Measurements from ENCODE around the gene STOX1. TPM values are rescaled to one million over a fixed set of nuclear protein-coding genes. Genes with fewer than 3 reads are reported as not detected.
A peak's percentile ranks its signal among the peaks of the same experiment; 100 is the strongest.
"Not testable (repeated sequence)": the region's sequence is repeated elsewhere in the genome, so short reads cannot be mapped to it uniquely, and the experiment has no call there.

STOX1 gene
- total RNA-seq, 1 experiment from 2014 or later = 0.68 TPM

GRCh38 chr10:68822626-68823025 is 4.7 kb upstream of the STOX1 start:
- peak; percentile 2 for DNase-seq (ENCODE audit: low read depth)
- in situ Hi-C loops (cut with HindIII; ENCODE audit: low pct_unique_long_range_greater_than_20kb, low sequenced_read_pairs) = not testable (repeated sequence)

GRCh38 chr10:68827592-68827959 is 245 bp downstream of the STOX1 start:
- DNase-seq (ENCODE audit: low read depth); in situ Hi-C loops (cut with HindIII; ENCODE audit: low pct_unique_long_range_greater_than_20kb, low sequenced_read_pairs): not testable (repeated sequence)

GRCh38 chr10:68828083-68828601 is 811 bp downstream of the STOX1 start:
- DNase-seq (ENCODE audit: low read depth) = peak; percentile 32
- in situ Hi-C loops (cut with HindIII; ENCODE audit: low pct_unique_long_range_greater_than_20kb, low sequenced_read_pairs) = not testable (repeated sequence)

- no peak for DNase-seq (ENCODE audit: low read depth)
- in situ Hi-C loops (cut with HindIII; ENCODE audit: low pct_unique_long_range_greater_than_20kb, low sequenced_read_pairs) = no loop called here
These were observed 1.5 kb downstream of the STOX1 start for GRCh38 chr10:68828833-68829232.

GRCh38 chr10:68829521-68829920 is 2.2 kb downstream of the STOX1 start:
- no peak for DNase-seq (ENCODE audit: low read depth)
- in situ Hi-C loops (cut with HindIII; ENCODE audit: low pct_unique_long_range_greater_than_20kb, low sequenced_read_pairs) = no loop called here

GRCh38 chr10:68829952-68830351 is 2.6 kb downstream of the STOX1 start:
- in situ Hi-C loops (cut with HindIII; ENCODE audit: low pct_unique_long_range_greater_than_20kb, low sequenced_read_pairs) = no loop called here
- no peak for DNase-seq (ENCODE audit: low read depth)

- in situ Hi-C loops (cut with HindIII; ENCODE audit: low pct_unique_long_range_greater_than_20kb, low sequenced_read_pairs) = no loop called here
These were observed 4.7 kb downstream of the STOX1 start for GRCh38 chr10:68831961-68832455.

GRCh38 chr10:68832601-68833000 is 5.3 kb downstream of the STOX1 start:
- in situ Hi-C loops (cut with HindIII; ENCODE audit: low pct_unique_long_range_greater_than_20kb, low sequenced_read_pairs) = no loop called here
- no peak for DNase-seq (ENCODE audit: low read depth)

More at GRCh38 chr10:68831961-68832455, 4.7 kb downstream of the STOX1 start:
- no peak for DNase-seq (ENCODE audit: low read depth)

GRCh38 chr10:68837626-68838322 is 10.4 kb downstream of the STOX1 start:
- in situ Hi-C loops (cut with HindIII; ENCODE audit: low pct_unique_long_range_greater_than_20kb, low sequenced_read_pairs) = no loop called here
- DNase-seq (ENCODE audit: low read depth) = no peak

- in situ Hi-C loops (cut with HindIII; ENCODE audit: low pct_unique_long_range_greater_than_20kb, low sequenced_read_pairs); DNase-seq (ENCODE audit: low read depth): not testable (repeated sequence)
These were observed 13.3 kb downstream of the STOX1 start for GRCh38 chr10:68840650-68841049.

GRCh38 chr10:68848281-68848680 is 20.9 kb downstream of the STOX1 start:
- in situ Hi-C loops (cut with HindIII; ENCODE audit: low pct_unique_long_range_greater_than_20kb, low sequenced_read_pairs) = no loop called here
- no peak for DNase-seq (ENCODE audit: low read depth)

- no peak for DNase-seq (ENCODE audit: low read depth)
- in situ Hi-C loops (cut with HindIII; ENCODE audit: low pct_unique_long_range_greater_than_20kb, low sequenced_read_pairs) = no loop called here
These were observed 21.5 kb downstream of the STOX1 start for GRCh38 chr10:68848806-68849205.

GRCh38 chr10:68856352-68856751 is 29.0 kb downstream of the STOX1 start:
- in situ Hi-C loops (cut with HindIII; ENCODE audit: low pct_unique_long_range_greater_than_20kb, low sequenced_read_pairs) = no loop called here
- no peak for DNase-seq (ENCODE audit: low read depth)

- in situ Hi-C loops (cut with HindIII; ENCODE audit: low pct_unique_long_range_greater_than_20kb, low sequenced_read_pairs) = no loop called here
- no peak for DNase-seq (ENCODE audit: low read depth)
These were observed 29.7 kb downstream of the STOX1 start for GRCh38 chr10:68857005-68857404.

GRCh38 chr10:68861253-68861652 is 33.9 kb downstream of the STOX1 start:
- peak; percentile 46 for DNase-seq (ENCODE audit: low read depth)
- in situ Hi-C loops (cut with HindIII; ENCODE audit: low pct_unique_long_range_greater_than_20kb, low sequenced_read_pairs) = no loop called here

- in situ Hi-C loops (cut with HindIII; ENCODE audit: low pct_unique_long_range_greater_than_20kb, low sequenced_read_pairs) = no loop called here
- no peak for DNase-seq (ENCODE audit: low read depth)
These were observed 37.3 kb downstream of the STOX1 start for GRCh38 chr10:68864611-68865010.

- DNase-seq (ENCODE audit: low read depth); in situ Hi-C loops (cut with HindIII; ENCODE audit: low pct_unique_long_range_greater_than_20kb, low sequenced_read_pairs): not testable (repeated sequence)
These were observed 40.8 kb downstream of the STOX1 start for GRCh38 chr10:68868173-68868572.

- DNase-seq (ENCODE audit: low read depth) = no peak
- in situ Hi-C loops (cut with HindIII; ENCODE audit: low pct_unique_long_range_greater_than_20kb, low sequenced_read_pairs) = no loop called here
These were observed 42.3 kb downstream of the STOX1 start for GRCh38 chr10:68869623-68870022.

- in situ Hi-C loops (cut with HindIII; ENCODE audit: low pct_unique_long_range_greater_than_20kb, low sequenced_read_pairs) = no loop called here
- no peak for DNase-seq (ENCODE audit: low read depth)
These were observed 42.7 kb downstream of the STOX1 start for GRCh38 chr10:68870061-68870460.

- no peak for DNase-seq (ENCODE audit: low read depth)
- in situ Hi-C loops (cut with HindIII; ENCODE audit: low pct_unique_long_range_greater_than_20kb, low sequenced_read_pairs) = no loop called here
These were observed 43.3 kb downstream of the STOX1 start for GRCh38 chr10:68870545-68871104.

All from Caki2 (cell line).